GM18498 (cell line): ENCODE data around the gene CD79B.

Experiments used
- ATAC-seq: cut with Tn5 transposase; IDR thresholded peaks from one replicate; pipeline ENCODE4 v1.9.1; 2021; ENCODE audit warnings: mild to moderate bottlenecking, moderate library complexity; ENCODE audit not compliant: unreplicated experiment

The CD79B gene

DNA sequence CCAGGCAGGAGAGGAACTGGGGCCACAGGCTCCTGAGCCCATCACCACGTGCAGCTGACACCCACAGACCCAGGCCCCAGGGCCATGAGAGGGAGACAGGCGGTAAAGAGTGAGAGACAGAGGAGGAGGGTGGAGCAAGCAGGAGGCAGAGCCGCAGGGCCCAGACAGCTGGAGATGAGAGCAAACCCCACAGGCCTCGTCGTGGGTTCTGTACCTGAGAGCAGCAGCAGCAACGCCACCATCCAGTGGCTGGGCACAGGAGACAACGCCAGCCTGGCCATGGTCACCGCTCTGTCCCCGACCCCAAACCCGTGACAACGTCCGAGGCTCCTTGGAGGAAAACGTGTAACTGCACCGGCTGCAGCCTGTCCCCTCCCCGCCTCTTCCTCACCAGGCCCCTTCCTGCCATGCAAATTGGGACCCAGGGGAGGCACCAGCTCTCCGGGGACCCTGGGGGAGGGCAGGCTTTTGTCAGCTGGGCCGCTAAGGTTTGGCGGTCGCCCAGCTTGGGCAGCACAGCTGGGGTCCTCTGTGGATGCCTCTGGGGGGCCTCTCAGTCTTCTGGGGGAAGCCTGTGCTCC lies at the start of gene CD79B:
Gene CD79B (minus strand): TSS at position 351 of the 581 bp plus-strand sequence. CDS start 70 bp downstream, at position 281.
- peak; percentile 88 for ATAC-seq

DNA sequence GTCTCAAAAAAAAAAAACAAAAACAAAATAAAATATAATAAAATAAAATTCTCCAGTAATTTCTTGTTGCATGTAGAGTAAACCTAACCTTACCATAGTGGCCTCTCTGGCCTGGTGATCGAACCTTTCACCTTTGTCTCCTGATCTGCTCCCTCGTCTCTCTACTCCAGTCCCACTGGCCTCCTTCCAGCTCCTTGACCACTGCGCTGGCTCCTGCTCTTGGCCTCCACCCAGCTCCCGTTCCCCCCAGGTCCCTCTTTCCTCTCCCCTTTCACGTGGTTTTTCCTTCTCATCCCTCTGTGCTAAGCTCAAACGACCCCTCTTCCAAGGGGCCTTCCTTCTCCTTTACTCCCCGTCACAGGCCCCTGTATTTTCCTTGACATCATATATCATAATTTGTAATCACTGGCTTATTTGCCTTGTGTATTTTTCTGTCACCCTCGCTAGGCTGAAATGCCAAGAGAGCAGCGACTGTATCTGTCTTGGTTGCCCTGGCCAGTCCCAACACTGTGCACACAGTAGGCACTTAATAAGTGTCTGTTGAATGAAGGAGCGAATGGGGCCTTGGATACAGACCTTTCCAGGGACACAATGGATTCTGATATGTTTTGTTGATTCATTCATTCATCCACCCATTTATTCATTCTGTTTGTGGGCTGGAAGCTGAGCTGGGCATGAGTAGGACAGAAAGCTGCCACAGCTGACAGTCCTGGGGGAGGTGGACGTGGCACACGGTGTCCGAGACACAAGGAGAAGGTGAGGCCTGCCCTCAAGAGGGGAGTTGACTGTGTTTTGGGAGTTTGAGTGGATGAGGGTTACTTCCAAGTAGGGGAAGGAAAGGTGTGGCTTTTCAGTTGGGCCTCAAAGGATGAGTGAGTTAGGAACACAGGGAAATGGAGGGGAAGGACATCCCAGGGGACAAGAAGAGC lies 46.4 kb upstream of the CD79B start:
- ATAC-seq = no peak

DNA sequence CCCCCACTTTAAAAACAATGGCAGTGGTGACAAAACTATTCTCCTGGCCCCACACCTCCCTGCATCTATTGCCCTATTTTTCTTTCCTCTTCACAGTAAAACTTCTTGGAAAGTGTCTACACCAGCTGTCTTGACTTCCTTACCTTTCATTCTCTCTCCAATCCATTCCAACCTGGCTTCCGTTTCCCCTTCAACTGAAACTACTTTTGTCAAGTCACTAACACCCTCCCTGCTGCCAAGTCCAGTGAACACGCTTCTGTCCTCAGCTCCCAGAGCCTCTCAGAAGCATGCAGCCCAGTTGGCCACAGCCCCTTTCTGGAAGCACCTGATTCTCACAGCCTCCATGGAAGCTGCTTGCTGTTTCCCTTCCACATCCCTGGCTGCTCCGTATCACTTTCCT lies 44.6 kb upstream of the CD79B start:
- no peak for ATAC-seq

DNA sequence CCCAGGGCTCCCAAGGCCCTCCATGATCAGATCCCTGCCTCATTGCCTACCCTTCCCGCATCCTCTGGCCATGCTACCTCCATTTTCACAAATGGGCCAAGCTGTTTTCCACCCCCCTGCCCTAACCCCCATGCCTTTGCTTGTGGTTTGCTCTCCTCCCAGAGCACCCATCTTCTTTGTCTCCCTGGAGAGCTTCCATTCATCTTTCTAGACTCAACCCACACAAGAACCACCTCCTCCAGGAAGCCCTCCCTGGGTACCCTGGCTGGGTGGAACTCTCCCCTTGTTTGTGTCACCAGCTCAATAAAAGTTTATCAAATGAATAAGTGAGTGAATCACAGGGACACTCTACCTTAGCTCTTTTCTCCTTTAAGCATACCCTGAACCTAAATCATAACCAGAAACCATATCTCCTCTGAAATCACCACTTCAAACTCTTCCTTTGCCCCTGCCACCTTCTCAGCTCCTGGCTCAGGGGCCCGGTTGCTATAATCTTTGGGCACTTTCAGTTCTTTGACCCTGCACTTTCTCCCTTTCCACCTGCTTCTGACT lies 43.5 kb upstream of the CD79B start:
- no peak for ATAC-seq

DNA sequence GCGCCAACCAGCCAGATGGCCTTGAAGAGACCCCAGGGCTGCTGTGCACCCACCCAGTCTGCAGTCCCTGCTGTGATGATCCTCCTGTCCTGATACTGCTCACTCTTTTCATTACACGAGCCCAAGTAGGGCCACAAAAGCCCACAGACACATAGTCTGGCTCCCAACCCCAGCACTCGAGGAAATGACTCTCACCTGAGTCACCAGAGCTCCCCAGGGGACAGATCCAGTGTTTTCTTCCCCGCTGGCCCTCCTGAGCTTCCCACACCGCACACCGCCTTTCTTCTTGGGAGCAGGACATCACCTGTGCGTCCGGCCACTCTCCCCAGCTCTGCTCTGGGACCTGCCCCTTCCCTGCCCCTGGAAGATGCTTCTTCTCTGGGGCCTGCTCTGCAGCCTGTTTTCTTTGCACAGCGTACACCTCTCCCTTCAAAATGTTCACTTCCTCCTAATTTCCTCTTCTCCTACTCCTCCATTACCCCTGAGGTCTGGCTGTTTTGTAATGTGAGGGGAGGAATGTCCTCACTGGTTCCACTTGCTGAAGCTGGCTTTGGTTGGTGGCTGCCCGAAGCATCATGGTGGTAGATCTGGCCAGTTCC lies 42.6 kb upstream of the CD79B start:
- no peak for ATAC-seq

DNA sequence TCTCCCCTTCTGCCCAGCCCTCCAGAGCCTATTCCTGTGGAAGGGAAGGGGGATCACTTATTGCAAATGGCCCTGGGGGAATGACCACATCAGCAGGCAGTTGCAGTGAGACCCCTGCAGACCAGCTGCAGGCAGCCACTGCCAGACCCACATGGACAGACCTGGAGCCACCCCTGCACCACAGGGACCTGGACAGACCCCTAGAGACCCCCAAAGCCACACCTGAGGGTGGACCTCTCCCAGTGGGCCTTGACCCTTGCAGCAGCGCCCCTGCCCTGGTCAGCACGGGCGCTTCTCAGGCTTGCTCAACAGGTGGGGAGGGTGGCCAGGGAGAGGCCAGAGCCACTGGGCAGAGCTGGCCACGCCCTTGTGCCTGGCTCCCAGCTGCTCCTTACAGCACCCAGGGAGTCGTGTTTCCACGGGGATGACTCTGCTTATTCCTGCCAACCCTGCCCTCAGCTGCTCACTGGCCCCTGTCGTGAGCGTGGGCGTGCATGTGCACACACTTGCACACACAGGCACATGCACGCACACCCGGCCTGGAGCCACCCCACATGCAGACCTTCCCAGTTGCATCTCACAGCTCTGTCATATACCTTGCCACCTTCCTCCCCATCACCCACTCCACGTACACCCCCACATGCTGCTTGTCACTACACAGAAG lies 41.9 kb upstream of the CD79B start:
- ATAC-seq = no peak

DNA sequence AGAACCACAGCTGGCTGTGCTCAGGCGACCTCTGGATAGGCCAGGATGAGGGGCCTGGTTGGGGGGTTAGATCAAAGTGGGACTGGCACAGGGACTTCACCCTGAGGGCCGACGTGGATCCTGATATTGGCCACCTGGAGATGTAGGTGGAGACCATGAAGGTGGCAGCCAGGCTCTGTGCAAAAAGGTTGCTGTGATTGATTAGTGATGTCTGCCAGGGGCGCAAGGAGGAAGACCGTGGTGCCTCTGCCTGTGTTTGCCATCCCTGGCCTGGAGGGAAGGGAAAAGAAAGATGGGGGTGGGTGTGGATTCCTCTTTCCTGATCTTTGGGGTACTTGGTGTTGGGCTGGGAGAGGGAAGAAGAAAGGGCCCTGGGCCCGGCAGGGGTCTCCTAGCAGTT lies 41.1 kb upstream of the CD79B start:
- ATAC-seq = no peak

DNA sequence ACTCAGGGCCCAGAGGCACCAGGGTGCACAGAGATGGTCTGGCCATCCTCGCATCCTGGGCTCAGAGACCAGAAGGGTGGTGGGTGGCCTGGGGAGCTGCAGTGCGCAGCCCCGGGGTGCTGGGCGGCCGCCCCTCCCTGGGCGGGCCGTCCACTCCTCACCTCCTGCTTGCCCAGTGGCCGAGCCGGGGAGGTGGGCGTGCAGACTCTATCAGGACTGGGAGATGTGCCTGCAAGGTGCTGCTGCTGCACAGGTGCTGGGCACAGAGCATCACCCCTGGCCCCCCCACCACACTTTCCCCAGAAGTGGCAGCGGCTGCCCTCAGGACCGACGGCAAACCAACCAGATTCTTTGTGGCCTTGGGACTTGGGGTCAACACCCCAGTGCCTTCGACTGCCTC lies 40.7 kb upstream of the CD79B start, which contains the start of gene SCN4A:
Gene SCN4A (minus strand): TSS at position 123 of the 400 bp plus-strand sequence. CDS start 77 bp downstream, at position 46.
- ATAC-seq = no peak

DNA sequence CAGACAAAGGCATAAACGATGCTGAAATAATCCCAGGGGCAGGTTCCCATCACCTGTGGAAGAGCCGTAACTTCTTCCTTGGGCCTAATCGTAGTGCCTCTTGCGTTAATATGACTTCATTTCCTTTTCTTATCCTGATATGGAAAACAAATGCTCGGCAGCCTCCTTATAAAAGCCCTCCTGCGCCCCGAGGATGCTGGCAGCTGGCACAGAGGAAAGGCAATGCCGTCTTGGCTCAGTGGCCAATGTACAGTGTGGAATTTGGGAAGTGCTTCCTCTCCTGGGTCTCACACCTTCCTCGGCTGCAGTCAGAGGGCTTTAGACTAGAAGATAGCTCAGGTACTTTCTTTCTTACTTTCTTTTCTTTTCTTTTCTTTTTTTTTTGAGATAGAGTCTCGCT lies 37.1 kb upstream of the CD79B start:
- no peak for ATAC-seq

DNA sequence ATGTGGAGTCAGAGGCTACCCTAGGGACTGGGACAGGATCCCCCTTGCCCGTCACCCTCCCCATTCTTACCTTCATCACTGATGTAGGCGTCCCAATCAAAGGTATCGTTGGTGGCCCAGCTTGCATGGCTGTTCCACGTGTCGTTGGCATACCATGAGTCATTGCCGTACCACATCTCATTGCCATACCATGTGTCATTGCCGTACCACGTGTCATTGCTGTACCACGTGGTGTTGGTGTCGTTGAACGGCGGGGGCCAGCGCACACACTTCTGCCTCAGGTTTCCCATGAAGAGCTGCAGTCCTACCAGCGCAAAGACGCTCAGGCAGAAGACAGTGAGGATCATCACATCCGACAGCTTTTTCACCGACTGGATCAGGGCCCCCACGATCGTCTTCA lies 35.8 kb upstream of the CD79B start:
- no peak for ATAC-seq

DNA sequence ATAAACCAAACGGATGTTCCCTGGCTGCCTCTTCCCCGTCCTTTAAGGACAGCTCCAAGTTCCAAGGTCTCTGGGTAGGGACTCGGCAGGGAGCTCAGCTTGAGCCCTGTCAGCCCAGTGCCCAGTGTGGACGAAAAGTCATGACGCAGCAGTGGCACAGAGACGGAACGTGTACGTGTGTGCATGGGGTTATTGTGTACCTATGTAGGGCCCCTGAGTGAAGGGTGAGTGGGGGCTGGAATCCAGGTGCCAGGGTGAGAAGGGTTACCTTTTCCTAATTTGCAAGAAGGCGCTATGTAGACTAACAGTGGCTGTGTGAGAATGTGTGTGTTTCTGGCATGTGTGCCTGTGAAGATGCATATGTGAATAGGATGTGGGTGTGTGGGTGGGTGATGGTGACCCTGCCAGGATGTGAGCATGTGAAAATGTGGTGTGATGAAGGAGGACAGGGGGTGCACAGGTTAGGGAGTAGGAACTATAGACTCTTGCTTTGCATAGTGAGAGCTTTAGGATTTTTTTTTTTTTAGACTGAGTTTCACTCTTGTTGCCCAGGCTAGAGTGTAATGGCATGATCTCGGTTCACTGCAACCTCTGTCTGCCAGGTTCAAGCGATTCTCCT lies 34.6 kb upstream of the CD79B start:
- ATAC-seq = peak; percentile 67

DNA sequence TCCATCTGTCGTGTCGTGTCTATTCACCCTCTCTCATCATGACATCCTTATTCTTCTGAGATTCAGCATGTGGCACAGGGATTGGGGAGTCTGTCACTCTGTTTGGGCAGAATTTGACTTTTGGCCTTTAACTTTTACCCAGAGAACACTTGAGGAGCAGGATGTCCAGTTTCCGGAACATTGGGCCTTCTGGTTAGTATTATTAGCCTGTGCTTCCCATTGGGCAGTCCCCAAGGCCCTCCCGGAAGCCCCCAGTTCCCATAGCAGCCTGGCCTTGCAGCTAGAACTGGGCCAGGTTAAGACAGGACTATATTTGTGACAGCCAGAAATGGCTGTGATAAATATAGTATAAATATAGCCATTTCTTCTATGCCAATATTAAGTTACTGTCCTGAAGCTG lies 31.0 kb upstream of the CD79B start:
- no peak for ATAC-seq

DNA sequence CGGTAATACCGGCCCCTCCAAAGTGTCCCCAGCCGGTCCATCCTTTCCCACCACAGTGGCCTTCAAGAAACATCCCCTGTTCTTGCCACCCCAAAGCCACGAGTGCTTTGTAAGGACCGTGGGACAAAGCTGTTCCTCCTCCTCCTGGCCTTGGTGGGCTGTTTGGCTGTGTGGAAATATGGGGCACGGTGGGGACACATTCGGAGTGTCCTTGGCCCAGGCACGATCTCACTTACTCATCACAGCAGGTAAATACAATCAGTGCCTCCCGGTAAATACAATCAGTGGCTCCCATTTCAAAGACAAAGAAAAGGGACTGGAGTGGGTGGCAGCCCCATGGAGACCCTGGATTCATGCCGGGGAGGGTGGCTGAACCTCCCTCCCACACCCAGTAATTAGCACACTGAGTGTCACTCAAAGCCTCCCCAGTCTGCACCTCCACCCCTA lies 30.2 kb upstream of the CD79B start:
- ATAC-seq = no peak

DNA sequence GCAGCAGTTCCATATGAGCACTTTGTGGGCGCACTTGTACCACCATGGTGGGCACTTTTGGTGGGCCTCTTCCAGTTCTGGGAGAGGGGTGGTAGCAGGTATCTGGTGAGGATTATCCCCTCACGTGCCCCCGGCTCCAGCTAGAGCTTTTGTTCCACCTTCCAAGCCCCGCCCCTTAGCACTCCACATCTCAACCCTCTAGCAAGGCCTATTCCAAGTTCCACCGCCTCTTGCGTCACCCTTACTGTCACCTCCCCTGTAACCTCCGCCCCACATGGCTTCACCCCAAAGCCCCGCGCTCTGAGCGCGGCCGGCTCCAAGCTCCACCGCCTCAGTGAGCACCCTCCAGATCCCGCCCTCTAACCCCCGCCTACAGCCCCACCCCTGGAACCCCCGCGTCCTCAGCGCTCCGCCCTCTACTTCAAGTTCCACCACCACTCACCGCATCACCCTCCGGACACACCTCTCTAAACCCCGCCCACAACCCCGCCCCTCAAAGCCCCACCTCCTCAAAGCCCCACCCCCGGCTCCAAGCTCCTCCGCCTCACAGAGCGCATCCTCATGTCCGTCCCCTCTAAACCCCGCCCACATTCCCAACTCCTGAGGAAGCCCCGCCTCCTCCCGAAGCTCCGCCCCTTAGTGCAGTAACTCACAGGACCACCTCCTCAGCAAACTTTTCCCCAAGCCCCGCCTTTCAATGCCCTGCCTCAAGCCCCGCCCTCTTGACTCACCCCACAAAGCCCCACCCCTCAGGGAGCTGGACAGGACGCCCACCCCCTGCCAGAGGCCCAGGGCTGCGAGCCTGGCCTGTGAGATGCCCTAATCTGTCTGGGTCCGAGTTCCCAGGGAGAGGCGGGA lies 29.5 kb upstream of the CD79B start:
- no peak for ATAC-seq

DNA sequence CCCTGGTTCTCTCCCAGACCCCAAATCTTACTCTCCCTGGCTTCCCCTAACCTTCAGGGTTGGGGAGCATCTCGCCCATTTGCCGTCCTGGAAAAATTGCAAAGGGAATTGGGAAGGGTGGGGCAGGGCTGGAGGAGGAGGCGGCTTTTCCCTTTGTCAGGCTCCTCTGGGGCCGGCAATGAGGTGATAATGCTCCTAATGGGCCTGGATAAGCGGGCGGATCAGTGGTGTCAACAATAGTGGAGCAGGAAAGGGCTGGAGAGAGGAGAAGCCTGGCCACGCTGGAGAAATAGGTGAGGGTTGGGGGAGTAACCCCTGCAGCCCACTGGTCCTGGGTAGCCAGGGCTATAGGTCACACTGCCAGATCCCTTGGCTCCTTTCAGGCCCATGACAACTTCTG lies 28.3 kb upstream of the CD79B start:
- no peak for ATAC-seq

DNA sequence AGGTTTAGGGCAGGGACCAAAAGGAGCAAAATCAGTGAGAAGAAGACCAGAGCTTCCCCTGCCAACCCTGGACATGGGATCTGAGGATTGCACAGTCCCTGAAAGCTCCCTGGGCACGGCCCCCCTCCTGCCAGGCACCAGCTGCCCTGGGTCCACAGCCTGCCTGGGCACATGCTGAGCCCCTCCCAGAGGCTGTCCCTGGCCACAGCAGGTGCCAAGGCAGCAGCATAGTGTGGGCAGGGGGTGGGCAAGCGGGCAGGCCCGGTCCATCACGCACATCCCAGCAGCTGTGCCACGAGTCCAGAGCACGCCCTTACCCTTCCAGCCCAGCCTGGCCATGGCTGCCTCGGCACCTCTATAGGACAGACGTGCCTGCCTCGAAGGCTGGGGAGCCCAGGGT lies 27.9 kb upstream of the CD79B start:
- no peak for ATAC-seq

DNA sequence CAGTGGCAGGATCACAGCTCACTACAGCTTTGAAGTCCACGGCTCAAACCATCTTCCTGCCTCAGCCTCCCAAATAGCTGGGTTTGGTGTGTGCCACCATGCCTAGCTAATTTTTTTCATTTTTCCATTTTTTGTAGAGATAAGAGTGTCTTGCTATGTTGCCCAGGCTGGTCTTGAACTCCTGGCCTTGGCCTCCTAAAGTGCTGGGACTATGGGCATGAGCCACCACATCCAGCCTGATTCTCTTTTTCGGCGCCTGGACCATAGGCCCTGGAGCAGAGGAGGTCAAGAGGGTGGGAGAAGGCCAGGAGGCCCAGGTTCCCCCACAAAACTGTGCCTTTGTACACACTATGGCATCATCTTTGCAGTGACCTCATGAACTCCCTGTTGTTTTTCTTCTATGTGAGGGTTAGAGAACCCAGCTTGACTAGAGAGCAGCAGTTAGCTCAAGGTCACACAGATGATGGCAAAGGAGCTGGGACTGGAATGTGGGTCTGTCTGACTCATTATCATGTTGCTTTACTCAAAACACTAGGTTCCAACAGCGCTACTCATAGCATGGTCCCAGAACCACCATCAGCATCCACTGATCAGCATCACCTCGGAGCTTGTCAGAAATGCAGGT lies 24.3 kb upstream of the CD79B start:
- no peak for ATAC-seq

DNA sequence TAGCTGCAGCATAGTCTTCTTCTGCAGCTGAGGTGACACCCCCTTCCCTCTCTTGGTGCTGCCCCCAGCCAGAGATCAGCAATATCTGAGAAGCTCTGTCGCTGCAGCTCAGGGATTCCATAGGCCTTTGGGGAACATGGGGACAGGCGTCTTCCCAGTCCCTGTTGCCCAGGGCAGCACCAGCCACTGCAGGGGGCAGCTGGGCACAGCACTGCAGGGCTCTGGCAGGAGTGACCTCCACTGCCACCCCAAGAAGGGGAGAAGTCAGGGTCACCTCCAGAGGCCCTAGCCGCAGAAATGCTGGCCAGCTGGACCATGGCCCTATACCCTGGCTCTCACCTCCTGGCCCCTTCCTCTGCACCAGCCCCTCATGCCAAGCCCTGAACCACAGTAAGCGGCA lies 23.7 kb upstream of the CD79B start:
- no peak for ATAC-seq

DNA sequence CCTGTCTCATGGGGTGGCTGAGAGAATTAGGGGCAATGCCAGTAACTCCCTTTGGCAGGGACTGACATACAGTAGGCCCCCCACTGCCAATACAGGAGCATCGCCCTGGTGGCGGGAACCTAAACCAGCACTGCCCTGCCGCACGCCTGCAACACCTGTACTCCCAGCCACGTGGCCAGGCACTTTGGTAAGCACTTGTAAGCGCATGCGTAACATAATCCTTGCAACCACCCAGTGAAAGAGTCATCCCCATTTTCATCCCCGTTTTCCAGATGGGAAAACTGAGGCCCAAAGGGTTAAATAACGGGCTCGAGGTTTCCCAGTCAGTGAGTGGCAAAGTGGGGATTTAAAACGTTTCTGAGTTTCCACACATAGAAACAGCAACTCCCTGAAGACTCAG lies 23.1 kb upstream of the CD79B start:
- ATAC-seq = no peak
